ENCODE measurements around the gene DDA1.

The DDA1 gene

DNA sequence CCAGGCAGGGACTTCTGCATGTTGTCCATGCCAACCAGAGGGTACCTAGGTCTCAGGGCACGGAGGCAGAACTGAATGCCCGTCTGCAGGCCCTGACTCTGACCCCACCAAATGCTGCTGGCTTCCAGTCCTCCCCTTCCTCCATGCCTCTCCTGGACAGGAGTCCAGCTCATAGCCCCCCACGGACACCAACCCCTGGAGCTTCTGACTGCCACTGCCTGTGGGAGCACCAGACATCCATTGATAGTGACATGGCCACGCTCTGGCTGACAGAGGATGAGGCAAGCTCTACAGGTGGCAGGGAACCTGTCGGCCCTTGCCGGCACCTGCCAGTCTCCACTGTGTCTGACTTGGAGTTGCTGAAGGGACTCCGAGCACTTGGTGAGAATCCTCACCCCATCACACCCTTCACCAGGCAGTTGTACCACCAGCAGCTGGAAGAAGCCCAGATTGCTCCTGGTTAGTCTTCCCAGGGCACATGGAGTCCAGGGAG lies 25.8 kb upstream of the DDA1 start:
- TF ChIP-seq, protein P1, sequence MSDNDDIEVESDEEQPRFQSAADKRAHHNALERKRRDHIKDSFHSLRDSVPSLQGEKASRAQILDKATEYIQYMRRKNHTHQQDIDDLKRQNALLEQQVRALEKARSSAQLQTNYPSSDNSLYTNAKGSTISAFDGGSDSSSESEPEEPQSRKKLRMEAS (IDR thresholded peaks at IDR 0.05): no peak
- TF ChIP-seq ZBTB7A (IDR thresholded peaks at IDR 0.05; ENCODE audit: low read depth): no peak

DNA sequence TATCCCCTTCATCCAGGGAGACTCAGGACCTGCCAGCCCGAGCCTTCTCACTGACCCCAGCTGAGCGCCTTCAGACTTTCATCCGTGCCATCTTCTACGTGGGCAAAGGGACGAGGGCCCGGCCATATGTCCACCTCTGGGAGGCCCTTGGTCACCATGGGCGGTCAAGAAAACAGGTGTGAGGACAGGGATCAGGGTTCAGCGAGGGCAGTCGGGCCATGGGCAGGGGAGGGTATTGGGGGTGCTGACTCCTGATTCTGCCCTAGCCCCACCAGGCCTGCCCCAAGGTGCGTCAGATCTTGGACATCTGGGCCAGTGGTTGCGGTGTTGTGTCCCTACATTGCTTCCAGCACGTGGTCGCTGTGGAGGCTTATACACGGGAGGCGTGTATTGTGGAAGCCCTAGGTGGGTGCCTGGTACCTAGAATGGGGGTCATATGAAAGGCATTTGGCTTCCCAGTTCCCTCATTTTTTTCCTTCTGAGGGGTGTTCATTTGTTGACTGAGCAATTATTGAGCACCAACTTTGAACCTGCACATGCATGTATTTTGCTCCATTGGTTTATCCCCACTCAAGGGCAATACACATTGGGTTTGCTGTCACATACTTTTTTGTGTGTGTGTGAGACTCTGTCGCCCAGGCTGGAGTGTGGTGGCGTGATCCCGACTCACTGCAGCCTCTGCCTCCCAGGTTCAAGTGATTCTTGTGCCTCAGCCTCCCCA lies 23.8 kb upstream of the DDA1 start:
- no peak for TF ChIP-seq TEAD4 (IDR thresholded peaks at IDR 0.05)
- TF ChIP-seq TCF12 (IDR thresholded peaks at IDR 0.05; ENCODE audit: low read depth): no peak
- TF ChIP-seq CEBPB (IDR thresholded peaks at IDR 0.05): no peak
- no peak for TF ChIP-seq EGR1 (IDR thresholded peaks at IDR 0.05)
- no peak for TF ChIP-seq ZBTB7A (IDR thresholded peaks at IDR 0.05; ENCODE audit: low read depth)
- TF ChIP-seq, protein P2, sequence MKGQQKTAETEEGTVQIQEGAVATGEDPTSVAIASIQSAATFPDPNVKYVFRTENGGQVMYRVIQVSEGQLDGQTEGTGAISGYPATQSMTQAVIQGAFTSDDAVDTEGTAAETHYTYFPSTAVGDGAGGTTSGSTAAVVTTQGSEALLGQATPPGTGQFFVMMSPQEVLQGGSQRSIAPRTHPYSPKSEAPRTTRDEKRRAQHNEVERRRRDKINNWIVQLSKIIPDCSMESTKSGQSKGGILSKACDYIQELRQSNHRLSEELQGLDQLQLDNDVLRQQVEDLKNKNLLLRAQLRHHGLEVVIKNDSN (IDR thresholded peaks at IDR 0.05): no peak
- no peak for TF ChIP-seq YY1 (IDR thresholded peaks at IDR 0.05; ENCODE audit: low read depth)
- TF ChIP-seq FOXM1 (IDR thresholded peaks at IDR 0.05; ENCODE audit: borderline replicate concordance, low read depth): no peak
- no peak for TF ChIP-seq EP300 (IDR thresholded peaks at IDR 0.05; ENCODE audit: borderline replicate concordance)
- TF ChIP-seq, protein P3, sequence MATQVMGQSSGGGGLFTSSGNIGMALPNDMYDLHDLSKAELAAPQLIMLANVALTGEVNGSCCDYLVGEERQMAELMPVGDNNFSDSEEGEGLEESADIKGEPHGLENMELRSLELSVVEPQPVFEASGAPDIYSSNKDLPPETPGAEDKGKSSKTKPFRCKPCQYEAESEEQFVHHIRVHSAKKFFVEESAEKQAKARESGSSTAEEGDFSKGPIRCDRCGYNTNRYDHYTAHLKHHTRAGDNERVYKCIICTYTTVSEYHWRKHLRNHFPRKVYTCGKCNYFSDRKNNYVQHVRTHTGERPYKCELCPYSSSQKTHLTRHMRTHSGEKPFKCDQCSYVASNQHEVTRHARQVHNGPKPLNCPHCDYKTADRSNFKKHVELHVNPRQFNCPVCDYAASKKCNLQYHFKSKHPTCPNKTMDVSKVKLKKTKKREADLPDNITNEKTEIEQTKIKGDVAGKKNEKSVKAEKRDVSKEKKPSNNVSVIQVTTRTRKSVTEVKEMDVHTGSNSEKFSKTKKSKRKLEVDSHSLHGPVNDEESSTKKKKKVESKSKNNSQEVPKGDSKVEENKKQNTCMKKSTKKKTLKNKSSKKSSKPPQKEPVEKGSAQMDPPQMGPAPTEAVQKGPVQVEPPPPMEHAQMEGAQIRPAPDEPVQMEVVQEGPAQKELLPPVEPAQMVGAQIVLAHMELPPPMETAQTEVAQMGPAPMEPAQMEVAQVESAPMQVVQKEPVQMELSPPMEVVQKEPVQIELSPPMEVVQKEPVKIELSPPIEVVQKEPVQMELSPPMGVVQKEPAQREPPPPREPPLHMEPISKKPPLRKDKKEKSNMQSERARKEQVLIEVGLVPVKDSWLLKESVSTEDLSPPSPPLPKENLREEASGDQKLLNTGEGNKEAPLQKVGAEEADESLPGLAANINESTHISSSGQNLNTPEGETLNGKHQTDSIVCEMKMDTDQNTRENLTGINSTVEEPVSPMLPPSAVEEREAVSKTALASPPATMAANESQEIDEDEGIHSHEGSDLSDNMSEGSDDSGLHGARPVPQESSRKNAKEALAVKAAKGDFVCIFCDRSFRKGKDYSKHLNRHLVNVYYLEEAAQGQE (IDR thresholded peaks at IDR 0.05; ENCODE audit: low read depth): no peak
- TF ChIP-seq TAF1 (IDR thresholded peaks at IDR 0.05; ENCODE audit: low read depth): no peak
- no peak for TF ChIP-seq CREB1 (IDR thresholded peaks at IDR 0.05; ENCODE audit: low read depth)
- TF ChIP-seq RAD21 (IDR thresholded peaks at IDR 0.05; ENCODE audit: low read depth): no peak
- no peak for TF ChIP-seq NFIC (IDR thresholded peaks at IDR 0.05)
- TF ChIP-seq, protein P1 (IDR thresholded peaks at IDR 0.05): no peak

DNA sequence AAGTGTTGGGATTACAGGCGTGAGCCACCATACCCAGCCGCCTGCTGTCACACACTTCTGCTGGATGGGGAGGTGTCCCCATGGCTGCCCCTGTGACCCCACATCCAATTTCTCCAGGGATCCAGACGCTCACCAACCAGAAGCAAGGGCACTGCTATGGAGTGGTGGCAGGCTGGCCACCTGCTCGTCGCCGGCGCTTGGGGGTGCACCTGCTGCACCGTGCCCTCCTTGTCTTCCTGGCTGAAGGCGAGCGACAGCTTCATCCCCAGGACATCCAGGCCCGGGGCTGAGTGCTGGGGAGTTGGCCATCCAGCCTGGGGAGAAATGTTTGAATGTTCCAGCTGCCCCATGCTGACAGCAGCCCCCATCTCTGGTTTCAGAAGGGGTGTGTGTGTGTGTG lies 23.1 kb upstream of the DDA1 start:
- TF ChIP-seq FOXM1 (IDR thresholded peaks at IDR 0.05; ENCODE audit: borderline replicate concordance, low read depth): no peak

DNA sequence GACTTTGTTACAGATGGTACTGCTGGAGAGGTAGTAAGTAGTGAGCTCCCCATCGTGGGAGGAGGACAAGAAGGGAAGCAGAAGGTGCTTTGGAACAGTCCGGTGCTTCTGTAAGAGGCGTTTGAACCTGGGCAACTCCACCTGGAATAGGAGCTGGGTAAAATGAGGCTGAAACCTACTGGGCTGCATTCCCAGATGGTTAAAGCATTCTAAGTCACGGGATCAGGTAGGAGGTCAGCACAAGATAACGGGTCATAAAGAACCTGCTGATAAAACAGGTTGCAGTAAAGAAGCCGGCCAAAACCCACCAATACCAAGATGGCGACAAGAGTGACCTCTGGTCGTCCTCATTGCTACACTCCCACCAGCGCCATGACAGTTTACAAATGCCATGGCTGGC lies 22.6 kb upstream of the DDA1 start:
- TF ChIP-seq RAD21 (IDR thresholded peaks at IDR 0.05; ENCODE audit: low read depth): no peak
- no peak for TF ChIP-seq NFIC (IDR thresholded peaks at IDR 0.05)
- TF ChIP-seq EP300 (IDR thresholded peaks at IDR 0.05; ENCODE audit: borderline replicate concordance): no peak
- no peak for TF ChIP-seq ZBTB7A (IDR thresholded peaks at IDR 0.05; ENCODE audit: low read depth)
- TF ChIP-seq, protein P3 (IDR thresholded peaks at IDR 0.05; ENCODE audit: low read depth): no peak
- TF ChIP-seq, protein P1 (IDR thresholded peaks at IDR 0.05): no peak
- no peak for TF ChIP-seq YY1 (IDR thresholded peaks at IDR 0.05; ENCODE audit: low read depth)
- TF ChIP-seq TAF1 (IDR thresholded peaks at IDR 0.05; ENCODE audit: low read depth): no peak
- no peak for TF ChIP-seq CEBPB (IDR thresholded peaks at IDR 0.05)
- no peak for TF ChIP-seq CREB1 (IDR thresholded peaks at IDR 0.05; ENCODE audit: low read depth)
- no peak for TF ChIP-seq TCF12 (IDR thresholded peaks at IDR 0.05; ENCODE audit: low read depth)
- TF ChIP-seq TEAD4 (IDR thresholded peaks at IDR 0.05): no peak
- no peak for TF ChIP-seq FOXM1 (IDR thresholded peaks at IDR 0.05; ENCODE audit: borderline replicate concordance, low read depth)
- TF ChIP-seq, protein P2 (IDR thresholded peaks at IDR 0.05): no peak
- no peak for TF ChIP-seq EGR1 (IDR thresholded peaks at IDR 0.05)

DNA sequence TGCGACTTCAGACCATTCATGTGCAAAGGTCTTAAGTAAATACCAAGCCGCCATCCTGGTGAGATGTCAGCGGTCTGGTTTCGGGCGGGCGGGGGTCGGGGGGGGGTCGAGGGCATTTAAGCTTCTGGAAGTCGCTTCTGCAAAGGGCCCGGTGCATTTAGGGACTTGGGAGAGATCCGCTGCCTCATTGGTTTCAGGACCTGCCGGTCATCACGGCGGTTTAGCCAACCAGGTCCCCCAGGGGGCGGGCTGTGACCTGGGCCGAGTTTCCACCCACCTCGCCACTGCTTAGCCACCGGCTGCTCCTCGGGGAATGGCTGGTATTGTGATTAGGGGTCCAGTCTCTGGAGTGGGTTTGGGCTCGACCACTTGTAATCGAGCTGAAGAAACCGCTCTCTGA lies 19.9 kb upstream of the DDA1 start:
- TF ChIP-seq, protein P2 (IDR thresholded peaks at IDR 0.05): no peak
- TF ChIP-seq TCF12 (IDR thresholded peaks at IDR 0.05; ENCODE audit: low read depth) (no peak), FOXM1 (IDR thresholded peaks at IDR 0.05; ENCODE audit: borderline replicate concordance, low read depth) (no peak), EGR1 (IDR thresholded peaks at IDR 0.05) (no peak), YY1 (IDR thresholded peaks at IDR 0.05; ENCODE audit: low read depth) (no peak), EP300 (IDR thresholded peaks at IDR 0.05; ENCODE audit: borderline replicate concordance) (no peak), ZBTB7A (IDR thresholded peaks at IDR 0.05; ENCODE audit: low read depth) (no peak)
